ENCODE data around the gene PITPNC1. TPM values are rescaled to one million over a fixed set of nuclear protein-coding genes. Genes with fewer than 3 reads are reported as not detected.

The PITPNC1 gene
- total and polyA plus RNA-seq, 2 of the 13 experiments (the other 11 are each of a cell fraction or from before 2014, with no cell fraction given): 4.1 to 5.7 TPM

DNA sequence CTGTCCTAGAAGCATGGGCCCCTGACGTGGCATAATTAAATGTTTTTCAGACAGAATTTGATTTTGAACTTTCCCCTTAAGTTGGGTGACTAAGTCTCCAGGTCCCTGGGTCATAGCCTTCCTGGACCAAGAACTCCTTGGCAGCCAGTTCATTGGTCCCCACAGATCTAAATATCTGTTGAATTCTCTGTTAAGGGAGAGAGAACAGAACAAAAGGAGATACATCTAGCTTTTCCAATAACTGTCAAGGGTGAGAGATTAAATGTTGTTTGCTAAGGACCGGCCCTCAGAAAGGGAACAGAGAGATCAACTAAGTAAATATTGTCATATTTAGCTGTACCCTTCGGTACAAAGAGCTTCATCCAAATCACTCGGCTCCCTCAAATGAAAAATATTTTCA lies 262.5 kb downstream of the PITPNC1 start (continued):
- TF ChIP-seq DZIP1 (CRISPR knock-in tag; IDR thresholded peaks at IDR 0.05) (no peak), TEF (CRISPR knock-in tag; IDR thresholded peaks at IDR 0.05) (no peak), ONECUT2 (CRISPR knock-in tag; IDR thresholded peaks at IDR 0.05) (peak; percentile 77), ZNF891 (CRISPR knock-in tag; IDR thresholded peaks at IDR 0.05) (no peak), ZFYVE20 (CRISPR knock-in tag; IDR thresholded peaks at IDR 0.05; ENCODE audit: borderline replicate concordance, low read depth) (no peak), PHF8 (CRISPR knock-in tag; IDR thresholded peaks at IDR 0.05) (no peak), JUNB (CRISPR knock-in tag; IDR thresholded peaks at IDR 0.05; ENCODE audit: borderline replicate concordance) (no peak), KMT2B (CRISPR knock-in tag; IDR thresholded peaks at IDR 0.05) (no peak), SP2 (CRISPR knock-in tag; IDR thresholded peaks at IDR 0.05) (no peak), BORCS8-MEF2B (CRISPR knock-in tag; IDR thresholded peaks at IDR 0.05) (no peak), ZNF160 (CRISPR knock-in tag; IDR thresholded peaks at IDR 0.05) (no peak), NAIF1 (CRISPR knock-in tag; IDR thresholded peaks at IDR 0.05; ENCODE audit: borderline replicate concordance) (no peak), MXD3 (CRISPR knock-in tag; IDR thresholded peaks at IDR 0.05) (no peak), GTF2F1 (IDR thresholded peaks at IDR 0.05; ENCODE audit: low read length) (no peak), ZFP36L2 (CRISPR knock-in tag; IDR thresholded peaks at IDR 0.05) (no peak), ZNF292 (CRISPR knock-in tag; IDR thresholded peaks at IDR 0.05; ENCODE audit: borderline replicate concordance, low read depth) (no peak), ZNF883 (CRISPR knock-in tag; IDR thresholded peaks at IDR 0.05; ENCODE audit: not compliant biosample characterization) (no peak)
- TF ChIP-seq, protein P1, sequence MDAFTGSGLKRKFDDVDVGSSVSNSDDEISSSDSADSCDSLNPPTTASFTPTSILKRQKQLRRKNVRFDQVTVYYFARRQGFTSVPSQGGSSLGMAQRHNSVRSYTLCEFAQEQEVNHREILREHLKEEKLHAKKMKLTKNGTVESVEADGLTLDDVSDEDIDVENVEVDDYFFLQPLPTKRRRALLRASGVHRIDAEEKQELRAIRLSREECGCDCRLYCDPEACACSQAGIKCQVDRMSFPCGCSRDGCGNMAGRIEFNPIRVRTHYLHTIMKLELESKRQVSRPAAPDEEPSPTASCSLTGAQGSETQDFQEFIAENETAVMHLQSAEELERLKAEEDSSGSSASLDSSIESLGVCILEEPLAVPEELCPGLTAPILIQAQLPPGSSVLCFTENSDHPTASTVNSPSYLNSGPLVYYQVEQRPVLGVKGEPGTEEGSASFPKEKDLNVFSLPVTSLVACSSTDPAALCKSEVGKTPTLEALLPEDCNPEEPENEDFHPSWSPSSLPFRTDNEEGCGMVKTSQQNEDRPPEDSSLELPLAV (CRISPR knock-in tag; conservative IDR thresholded peaks at IDR 0.05; ENCODE audit: low read depth): no peak
- TF ChIP-seq, protein P2, sequence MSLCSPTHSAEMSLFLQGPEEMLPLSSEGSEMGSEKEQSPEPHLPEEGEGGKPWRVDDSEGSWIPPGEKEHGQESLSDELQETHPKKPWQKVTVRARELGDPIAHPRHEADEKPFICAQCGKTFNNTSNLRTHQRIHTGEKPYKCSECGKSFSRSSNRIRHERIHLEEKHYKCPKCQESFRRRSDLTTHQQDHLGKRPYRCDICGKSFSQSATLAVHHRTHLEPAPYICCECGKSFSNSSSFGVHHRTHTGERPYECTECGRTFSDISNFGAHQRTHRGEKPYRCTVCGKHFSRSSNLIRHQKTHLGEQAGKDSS (CRISPR knock-in tag; IDR thresholded peaks at IDR 0.05; ENCODE audit: borderline replicate concordance, low read depth): no peak
- TF ChIP-seq, protein P3, sequence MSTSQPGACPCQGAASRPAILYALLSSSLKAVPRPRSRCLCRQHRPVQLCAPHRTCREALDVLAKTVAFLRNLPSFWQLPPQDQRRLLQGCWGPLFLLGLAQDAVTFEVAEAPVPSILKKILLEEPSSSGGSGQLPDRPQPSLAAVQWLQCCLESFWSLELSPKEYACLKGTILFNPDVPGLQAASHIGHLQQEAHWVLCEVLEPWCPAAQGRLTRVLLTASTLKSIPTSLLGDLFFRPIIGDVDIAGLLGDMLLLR (CRISPR knock-in tag; IDR thresholded peaks at IDR 0.05): no peak
